Embryonic facial prominence (tissue), 1 donor: Measurements from ENCODE around the gene C19orf18.
"Not testable (repeated sequence)": the region's sequence is repeated elsewhere in the genome, so short reads cannot be mapped to it uniquely, and the experiment has no call there.

ENCODE experiments used
- DNase-seq: peaks from one replicate; pipeline ENCODE4 v3.0.0-alpha.2; 2016; ENCODE audit errors: extremely low spot score

C19orf18 gene

GRCh38 chr19:57974434-57974833, at the start of gene C19orf18:
TSS of gene C19orf18 (minus strand) at chr19:57974534. CDS start at chr19:57974432, 102 bp downstream.
- no peak for DNase-seq

- DNase-seq, result no peak
Observed at GRCh38 chr19:58022283-58022660, 47.9 kb upstream of the C19orf18 start.

DNA sequence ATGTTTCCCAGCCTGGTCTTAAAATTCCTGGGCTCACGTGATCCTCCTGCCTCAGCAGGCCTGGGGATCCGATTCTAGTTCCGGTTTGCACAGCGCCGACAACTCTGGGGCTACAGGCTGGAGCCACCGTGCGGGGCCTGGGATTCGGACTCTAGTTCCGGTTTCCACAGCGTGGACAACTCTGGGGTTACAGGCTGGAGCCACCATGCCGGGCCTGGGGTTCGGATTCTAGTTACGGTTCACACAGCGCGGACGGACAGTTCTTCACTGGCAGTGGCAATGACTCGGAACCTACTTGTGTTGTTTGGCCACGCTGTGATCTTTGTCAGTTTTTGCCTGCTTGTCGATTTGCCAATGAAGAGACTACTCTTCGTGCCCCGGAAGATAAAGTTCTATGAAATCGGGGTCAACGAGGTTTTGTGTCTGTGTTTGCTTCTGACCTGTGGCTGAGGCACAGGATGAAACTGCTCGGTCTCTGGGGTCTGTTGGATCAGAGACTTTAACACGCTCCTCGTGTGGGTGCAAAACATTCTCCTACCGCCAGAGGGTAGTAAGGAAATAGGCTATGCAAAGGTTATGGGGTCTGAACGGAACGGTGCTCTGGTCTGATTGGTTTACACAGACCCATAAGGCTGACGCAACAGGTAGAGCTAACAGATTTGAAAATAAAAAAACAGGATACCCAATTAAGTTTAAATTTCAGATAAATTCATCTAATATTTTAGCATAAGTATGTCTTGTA, 47.4 kb upstream of the C19orf18 start:
- peak; percentile 47 for DNase-seq

GRCh38 chr19:58020129-58020528, 45.8 kb upstream of the C19orf18 start:
- no peak for DNase-seq

- DNase-seq, result no peak
Observed at GRCh38 chr19:58014141-58014540, 39.8 kb upstream of the C19orf18 start.

GRCh38 chr19:58010507-58010906, 36.2 kb upstream of the C19orf18 start:
- DNase-seq, result no peak

DNA sequence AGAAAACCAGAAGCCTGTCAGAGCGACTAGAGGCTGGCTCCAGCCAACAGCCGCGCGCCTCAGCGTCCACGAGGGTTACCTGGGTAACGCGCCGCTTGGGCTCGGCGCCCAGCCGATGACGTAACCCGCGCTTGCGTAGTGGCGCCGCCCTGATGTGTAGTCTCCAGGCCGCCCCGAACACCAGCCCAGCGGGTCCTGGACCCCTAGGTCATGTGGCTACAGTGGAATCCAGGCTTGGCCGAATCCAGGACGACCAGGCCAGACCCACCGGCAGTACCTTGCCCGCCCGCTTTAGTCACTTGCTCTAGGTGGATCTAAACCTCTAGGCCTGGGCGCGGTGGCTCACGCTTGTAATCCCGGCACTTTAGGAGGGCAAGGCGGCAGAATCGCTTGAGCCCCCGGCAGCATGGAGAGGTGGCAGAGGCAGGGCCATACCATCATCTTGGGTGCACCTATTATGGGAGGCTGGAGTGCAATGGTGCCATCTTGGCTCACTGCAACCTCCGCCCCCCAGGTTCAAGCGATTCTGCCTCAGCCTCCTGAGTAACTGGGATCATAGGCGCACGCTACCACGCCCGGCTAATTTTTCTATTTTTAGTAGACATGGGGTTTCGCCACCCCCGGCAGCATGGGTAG, 35.5 kb upstream of the C19orf18 start:
- peak; percentile 88 for DNase-seq

DNA sequence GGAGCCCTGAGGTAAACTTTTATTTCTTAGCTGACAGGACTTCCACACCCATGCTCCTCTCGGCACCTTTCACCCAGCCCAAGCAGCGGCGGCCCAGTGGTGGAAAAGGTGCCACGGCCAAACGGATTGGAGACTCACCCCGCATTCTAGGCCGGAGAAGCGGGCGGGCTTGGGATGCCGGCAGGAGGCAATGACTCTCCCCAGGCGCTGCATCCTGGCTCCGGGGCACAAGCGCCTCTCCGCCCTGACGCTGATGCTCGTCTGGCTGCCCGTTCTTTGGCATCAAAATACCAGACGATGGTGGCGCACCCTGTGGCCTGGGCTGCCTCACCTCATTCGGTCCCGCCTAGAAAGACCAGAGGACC, 34.9 kb upstream of the C19orf18 start:
- no peak for DNase-seq

- not testable (repeated sequence) for DNase-seq
Observed at GRCh38 chr19:58008877-58009276, 34.5 kb upstream of the C19orf18 start.

- DNase-seq, result no peak
Observed at GRCh38 chr19:58007285-58007684, 33.0 kb upstream of the C19orf18 start.

DNA sequence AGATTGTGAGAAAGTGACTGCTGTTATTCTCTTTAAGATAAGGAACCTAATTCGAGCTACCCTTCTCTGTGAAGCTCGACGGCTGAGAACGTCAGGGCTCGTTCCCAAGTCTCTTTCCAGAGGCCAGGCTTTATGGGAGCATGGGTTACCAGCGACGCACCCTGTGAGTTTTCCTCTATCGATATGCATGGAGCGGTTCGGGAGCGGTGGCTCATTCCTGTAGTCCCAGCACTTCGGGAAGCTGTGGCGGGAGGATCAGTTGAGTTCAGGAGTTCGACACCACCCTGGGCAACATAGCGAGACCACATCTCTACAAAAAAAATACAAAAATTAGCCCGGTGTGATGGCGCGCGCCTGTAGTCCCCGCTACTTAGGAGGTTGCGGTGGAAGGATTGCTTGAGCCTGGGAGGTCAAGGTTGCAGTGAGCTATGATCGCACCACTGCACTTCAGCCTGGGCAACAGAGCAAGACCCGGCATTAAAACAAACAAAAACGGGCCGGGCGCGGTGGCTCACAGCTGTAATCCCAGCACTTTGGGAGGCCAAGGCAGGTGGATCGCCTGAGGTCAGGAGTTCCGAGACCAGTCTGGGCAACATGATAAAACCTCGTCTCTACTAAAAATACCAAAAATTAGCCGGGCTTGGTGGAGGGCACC, 29.0 kb upstream of the C19orf18 start:
- no peak for DNase-seq

DNA sequence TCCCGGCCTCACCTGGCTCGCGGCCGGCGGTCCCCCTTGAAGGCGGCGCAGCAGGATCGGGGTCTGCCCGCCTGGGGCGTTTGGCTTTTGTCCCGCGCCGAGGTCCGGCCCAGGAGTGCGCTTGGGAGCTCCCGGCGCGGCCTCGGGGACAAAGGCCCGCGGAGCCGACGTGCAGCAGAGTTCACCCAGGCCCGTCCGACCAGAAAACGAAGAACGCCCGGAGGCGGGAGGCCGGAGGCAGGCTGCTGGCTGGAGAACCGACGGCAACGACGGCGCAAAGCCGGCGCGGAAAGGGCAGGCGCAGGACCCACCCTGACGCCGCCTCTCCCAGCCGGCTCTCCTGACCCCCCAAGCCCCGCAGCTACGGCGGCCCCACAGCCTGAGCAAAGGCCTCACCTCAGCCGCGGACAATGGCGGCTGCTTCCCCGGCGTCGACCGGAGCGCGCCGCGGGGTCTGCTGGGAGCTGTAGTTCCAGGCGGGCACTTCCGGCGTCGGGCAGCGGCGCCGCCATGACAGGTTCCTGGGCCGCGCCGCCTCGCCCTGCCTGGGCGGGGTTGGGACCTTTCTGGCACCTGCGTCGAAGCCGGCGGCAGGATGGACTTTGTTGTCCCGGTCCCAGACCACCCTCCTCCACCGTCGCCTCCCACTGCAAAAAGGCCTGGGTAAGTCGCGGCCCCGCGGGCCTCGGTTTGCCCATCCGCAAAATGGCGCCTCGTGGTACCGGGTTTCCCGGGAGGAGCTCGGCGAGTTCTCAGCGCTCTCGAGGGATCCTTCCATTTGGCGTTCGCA, 28.2 kb upstream of the C19orf18 start, which contains the start of gene ZNF606:
Gene ZNF606, minus strand, starts transcription at position 437 of the 790 bp plus-strand sequence. CDS start 1,501 bp downstream, outside the sequence.
- peak; percentile 77 for DNase-seq

DNA sequence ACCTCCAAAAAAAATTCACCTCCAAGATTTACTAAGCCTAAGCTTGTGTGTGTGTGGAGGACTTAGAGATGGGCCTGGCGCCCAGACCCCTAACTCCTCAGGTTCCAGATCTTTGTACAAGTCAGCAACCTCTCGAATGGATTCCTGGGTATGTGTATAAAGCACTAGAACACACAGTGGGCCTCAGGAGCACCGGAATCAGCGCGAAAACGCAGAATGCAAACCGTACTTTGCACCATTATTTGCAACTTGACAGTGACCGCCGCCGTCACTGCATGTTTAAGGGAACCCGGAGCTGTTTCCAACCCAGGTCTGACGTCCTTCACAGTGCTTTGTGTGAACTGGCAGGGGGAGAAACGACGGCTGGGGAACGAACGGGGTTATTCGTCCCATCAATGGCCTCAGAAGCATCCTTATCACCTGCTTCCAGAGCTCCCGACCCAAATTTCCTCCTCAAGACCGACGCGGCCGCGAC, 27.6 kb upstream of the C19orf18 start:
- DNase-seq, result no peak

DNA sequence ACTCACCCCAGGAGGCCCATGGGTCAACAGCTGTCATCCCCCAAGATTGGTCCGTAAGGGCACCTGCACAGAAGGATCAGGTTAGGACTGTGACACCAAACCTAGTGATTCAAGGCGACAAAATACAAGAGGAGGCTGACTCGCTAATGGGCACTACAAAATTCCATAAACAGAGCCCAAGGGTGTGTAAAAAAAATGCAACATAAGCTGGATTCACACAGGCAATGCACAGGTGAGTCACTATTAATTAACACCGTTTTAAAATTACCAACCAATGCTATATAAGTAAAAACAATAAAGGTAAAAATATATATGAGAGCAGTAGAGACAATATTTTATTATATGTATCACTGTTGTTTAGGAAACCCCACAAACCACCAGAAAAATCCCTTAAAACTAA, 26.3 kb upstream of the C19orf18 start:
- DNase-seq, result no peak

- DNase-seq, result no peak
Observed at GRCh38 chr19:57992841-57993240, 18.5 kb upstream of the C19orf18 start.

- DNase-seq, result no peak
Observed at GRCh38 chr19:57978586-57979289, 4.4 kb upstream of the C19orf18 start.

DNA sequence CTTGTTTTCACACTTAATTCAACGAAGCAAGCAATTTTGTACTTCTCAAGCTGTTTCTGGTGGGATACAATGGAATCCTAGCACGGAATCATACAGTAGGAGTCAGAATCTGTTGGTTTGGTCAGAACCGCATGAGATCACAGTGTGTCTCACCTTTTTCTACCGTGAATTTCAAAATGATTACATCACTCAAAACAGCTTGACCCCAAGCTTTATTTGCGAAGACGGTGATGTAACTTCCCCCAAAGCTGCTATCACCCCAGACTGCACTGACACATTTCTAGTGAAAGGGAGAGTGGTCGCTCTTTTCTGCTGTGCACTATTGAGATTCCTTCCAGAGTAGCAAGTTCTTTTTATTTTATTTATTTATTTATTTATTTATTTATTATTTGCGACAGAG, 9.6 kb downstream of the C19orf18 start:
- DNase-seq, result no peak

GRCh38 chr19:57961785-57962184, 12.5 kb downstream of the C19orf18 start:
- no peak for DNase-seq

- DNase-seq, result no peak
Observed at GRCh38 chr19:57954996-57955395, 19.3 kb downstream of the C19orf18 start.

DNA sequence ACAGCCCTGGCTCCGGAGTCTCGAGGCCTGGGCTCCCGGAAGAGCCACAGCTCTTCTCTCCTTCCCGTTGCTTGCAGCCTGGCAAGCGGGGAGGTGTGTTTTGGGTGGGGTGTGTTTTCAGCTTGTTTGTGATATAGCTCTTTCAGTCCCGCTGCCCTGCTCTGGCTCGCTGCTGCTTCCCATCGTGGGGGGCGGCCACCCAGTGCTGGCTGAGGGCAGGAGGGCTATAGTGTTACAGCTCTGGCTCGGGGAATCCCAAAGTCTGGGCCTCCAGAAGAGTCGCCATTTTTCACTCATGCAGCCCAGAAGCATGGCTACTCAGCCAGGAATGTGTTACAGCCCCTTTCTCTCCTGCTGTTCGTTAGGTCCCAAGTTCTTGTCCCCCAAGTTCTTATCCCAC, 24.6 kb downstream of the C19orf18 start:
- no peak for DNase-seq

DNA sequence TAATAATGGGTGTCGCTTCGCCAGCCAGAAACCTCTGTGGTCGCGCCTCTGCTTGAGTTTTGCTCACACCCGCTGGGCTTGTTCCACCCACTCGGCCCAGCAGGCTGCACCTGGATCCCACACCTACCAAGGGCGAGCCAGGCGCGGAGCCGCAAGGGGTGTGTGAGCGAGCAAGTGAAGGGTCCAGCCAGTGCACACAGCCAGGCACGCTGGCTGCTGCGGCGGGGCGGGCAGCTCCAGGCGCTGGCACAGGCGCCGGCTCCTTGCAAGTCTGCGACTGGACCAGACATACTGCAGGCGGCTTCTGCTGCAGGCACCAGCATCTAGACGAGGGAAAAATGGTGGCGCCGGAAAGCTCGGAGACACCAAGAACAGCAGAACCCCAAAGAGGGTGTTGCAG, 25.0 kb downstream of the C19orf18 start:
- no peak for DNase-seq
